ENCODE measurements around the gene HHIPL1. TPM values are rescaled to one million over a fixed set of nuclear protein-coding genes. Genes with fewer than 3 reads are reported as not detected.

HHIPL1 gene
- total RNA-seq, 4 donors from 2014 or later = 2.2 to 4.7 (median 3.6) TPM

- DNase-seq (ENCODE audit: low spot score) (no peak), ATAC-seq (ENCODE audit: low FRiP score) (no peak)
- TF ChIP-seq, protein P1, sequence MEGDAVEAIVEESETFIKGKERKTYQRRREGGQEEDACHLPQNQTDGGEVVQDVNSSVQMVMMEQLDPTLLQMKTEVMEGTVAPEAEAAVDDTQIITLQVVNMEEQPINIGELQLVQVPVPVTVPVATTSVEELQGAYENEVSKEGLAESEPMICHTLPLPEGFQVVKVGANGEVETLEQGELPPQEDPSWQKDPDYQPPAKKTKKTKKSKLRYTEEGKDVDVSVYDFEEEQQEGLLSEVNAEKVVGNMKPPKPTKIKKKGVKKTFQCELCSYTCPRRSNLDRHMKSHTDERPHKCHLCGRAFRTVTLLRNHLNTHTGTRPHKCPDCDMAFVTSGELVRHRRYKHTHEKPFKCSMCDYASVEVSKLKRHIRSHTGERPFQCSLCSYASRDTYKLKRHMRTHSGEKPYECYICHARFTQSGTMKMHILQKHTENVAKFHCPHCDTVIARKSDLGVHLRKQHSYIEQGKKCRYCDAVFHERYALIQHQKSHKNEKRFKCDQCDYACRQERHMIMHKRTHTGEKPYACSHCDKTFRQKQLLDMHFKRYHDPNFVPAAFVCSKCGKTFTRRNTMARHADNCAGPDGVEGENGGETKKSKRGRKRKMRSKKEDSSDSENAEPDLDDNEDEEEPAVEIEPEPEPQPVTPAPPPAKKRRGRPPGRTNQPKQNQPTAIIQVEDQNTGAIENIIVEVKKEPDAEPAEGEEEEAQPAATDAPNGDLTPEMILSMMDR (IDR thresholded peaks at IDR 0.05) = no peak
These were observed 45.7 kb downstream of the HHIPL1 start for GRCh38 chr14:99690636-99691035.

- TF ChIP-seq, protein P1 (IDR thresholded peaks at IDR 0.05) = no peak
- DNase-seq (ENCODE audit: low spot score) (no peak), ATAC-seq (ENCODE audit: low FRiP score) (no peak)
These were observed 46.4 kb downstream of the HHIPL1 start for GRCh38 chr14:99691111-99691885.

- ATAC-seq (ENCODE audit: low FRiP score) (no peak), DNase-seq (ENCODE audit: low spot score) (no peak)
- TF ChIP-seq, protein P1 (IDR thresholded peaks at IDR 0.05) = no peak
These were observed 49.0 kb downstream of the HHIPL1 start for GRCh38 chr14:99693918-99694317.

DNA sequence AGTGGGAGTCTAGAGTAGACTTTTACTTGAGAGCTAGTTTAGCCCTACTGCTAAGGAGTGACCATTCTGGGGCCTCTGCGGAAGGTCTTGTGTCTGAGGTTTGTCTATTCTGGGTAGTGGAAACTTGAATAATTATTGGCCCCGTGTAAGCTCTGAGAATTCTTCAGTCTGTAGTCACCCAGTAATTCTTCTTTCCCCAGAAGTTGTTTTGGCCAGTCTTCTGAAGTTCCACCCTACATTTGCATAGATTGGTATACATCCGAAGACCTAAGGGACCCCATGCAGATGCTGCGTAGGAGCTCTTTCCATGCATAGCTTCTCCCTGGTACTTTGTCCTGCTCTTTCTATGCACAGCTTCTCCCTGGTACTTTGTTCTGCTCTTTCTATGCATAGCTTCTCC lies 52.0 kb downstream of the HHIPL1 start:
- TF ChIP-seq, protein P1 (IDR thresholded peaks at IDR 0.05) = no peak
- ATAC-seq (ENCODE audit: low FRiP score) (no peak), DNase-seq (ENCODE audit: low spot score) (no peak)

- TF ChIP-seq, protein P1 (IDR thresholded peaks at IDR 0.05) = no peak
- ATAC-seq (ENCODE audit: low FRiP score) (no peak), DNase-seq (ENCODE audit: low spot score) (no peak)
These were observed 53.3 kb downstream of the HHIPL1 start for GRCh38 chr14:99698236-99698635.

DNA sequence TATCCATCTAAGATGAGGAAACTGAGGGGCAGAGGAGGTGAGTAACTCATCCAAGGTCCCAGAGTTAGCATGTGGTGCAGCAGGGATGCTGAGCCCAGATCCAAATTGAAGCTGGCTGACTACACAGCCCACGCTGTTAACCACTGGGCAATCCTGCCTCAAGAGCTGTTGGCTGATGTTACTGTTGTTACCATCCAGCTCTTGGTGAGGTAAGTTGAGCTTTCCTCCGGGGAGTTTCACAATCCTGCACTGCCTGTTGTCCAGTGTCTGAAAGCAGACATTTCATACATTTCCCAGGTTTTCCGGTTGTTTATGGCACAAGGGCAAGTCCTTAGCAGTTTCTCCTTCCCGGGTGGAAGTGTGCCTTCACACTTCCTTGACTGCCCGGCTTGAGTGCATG lies 53.7 kb downstream of the HHIPL1 start:
- TF ChIP-seq, protein P1 (IDR thresholded peaks at IDR 0.05) = no peak
- ATAC-seq (ENCODE audit: low FRiP score) (no peak), DNase-seq (ENCODE audit: low spot score) (no peak)
